Fibroblast of skin of scalp (primary cell): ENCODE results near the gene VAV3.
A peak's percentile ranks its signal among the peaks of the same experiment; 100 is the strongest.
"Not testable (repeated sequence)": the region's sequence is repeated elsewhere in the genome, so short reads cannot be mapped to it uniquely, and the experiment has no call there.

Experiments
- DNase-seq: peaks from one replicate; pipeline ENCODE4 v3.0.0-alpha.2; 2013

Gene VAV3

GRCh38 chr1:107680579-107680985 is 284.4 kb downstream of the VAV3 start:
- DNase-seq: no peak

GRCh38 chr1:107679411-107679953 is 285.5 kb downstream of the VAV3 start:
- DNase-seq: no peak

- no peak for DNase-seq
These were observed 286.0 kb downstream of the VAV3 start for GRCh38 chr1:107678993-107679392.

GRCh38 chr1:107677697-107678096 is 287.3 kb downstream of the VAV3 start:
- no peak for DNase-seq

- no peak for DNase-seq
These were observed 290.5 kb downstream of the VAV3 start for GRCh38 chr1:107674486-107674885.

- no peak for DNase-seq
These were observed 292.0 kb downstream of the VAV3 start for GRCh38 chr1:107673006-107673405.

- DNase-seq: no peak
These were observed 294.5 kb downstream of the VAV3 start for GRCh38 chr1:107670397-107671040.

GRCh38 chr1:107669996-107670395 is 295.0 kb downstream of the VAV3 start:
- peak; percentile 62 for DNase-seq

GRCh38 chr1:107668762-107669161 is 296.2 kb downstream of the VAV3 start:
- no peak for DNase-seq

- no peak for DNase-seq
These were observed 298.5 kb downstream of the VAV3 start for GRCh38 chr1:107666493-107666892.

- DNase-seq: no peak
These were observed 299.7 kb downstream of the VAV3 start for GRCh38 chr1:107664982-107665925.

GRCh38 chr1:107662971-107663370 is 302.0 kb downstream of the VAV3 start:
- DNase-seq: peak; percentile 71

GRCh38 chr1:107661158-107661557 is 303.8 kb downstream of the VAV3 start:
- no peak for DNase-seq

- DNase-seq: no peak
These were observed 305.0 kb downstream of the VAV3 start for GRCh38 chr1:107659961-107660360.

GRCh38 chr1:107657356-107657755 is 307.6 kb downstream of the VAV3 start:
- no peak for DNase-seq

GRCh38 chr1:107653765-107654164 is 311.2 kb downstream of the VAV3 start:
- no peak for DNase-seq

GRCh38 chr1:107653005-107653404 is 312.0 kb downstream of the VAV3 start:
- DNase-seq: peak; percentile 71

GRCh38 chr1:107650825-107651224 is 314.2 kb downstream of the VAV3 start:
- DNase-seq: not testable (repeated sequence)

GRCh38 chr1:107649023-107649422 is 316.0 kb downstream of the VAV3 start:
- DNase-seq: peak; percentile 5

- DNase-seq: peak; percentile 91
These were observed 316.9 kb downstream of the VAV3 start for GRCh38 chr1:107648071-107648470.

GRCh38 chr1:107647012-107647411 is 318.0 kb downstream of the VAV3 start:
- no peak for DNase-seq

- DNase-seq: no peak
These were observed 321.2 kb downstream of the VAV3 start for GRCh38 chr1:107643766-107644165.

- no peak for DNase-seq
These were observed 324.8 kb downstream of the VAV3 start for GRCh38 chr1:107640207-107640606.

- DNase-seq: peak; percentile 33
These were observed 327.9 kb downstream of the VAV3 start for GRCh38 chr1:107637101-107637500.
